ENCODE results near the gene ST8SIA5.

DNA sequence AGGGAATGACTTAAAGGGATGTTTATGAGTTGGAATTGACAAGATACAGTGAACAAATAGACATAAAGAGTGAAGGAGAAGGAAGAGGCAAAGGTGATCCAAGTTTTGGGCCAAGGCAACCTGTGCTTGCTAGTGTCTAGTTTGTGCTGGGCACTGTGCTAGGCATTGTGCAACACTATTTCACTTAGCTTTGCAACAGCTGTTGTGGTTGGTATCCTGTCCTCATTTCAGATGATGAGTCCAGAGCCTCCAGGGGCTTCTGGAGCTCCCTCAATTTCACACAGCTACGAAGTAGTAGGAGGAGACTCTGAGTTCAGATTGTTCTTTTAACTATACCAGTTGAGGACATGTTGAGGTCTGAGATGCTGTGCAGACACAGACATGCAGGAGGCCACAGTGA is 81.7 kb downstream of the ST8SIA5 start:
- TF ChIP-seq RAD21 (IDR thresholded peaks at IDR 0.05; ENCODE audit: low read length) (no peak), POLR2A (IDR thresholded peaks at IDR 0.05; ENCODE audit: low read depth, low read length) (no peak), RFX5 (IDR thresholded peaks at IDR 0.05; ENCODE audit: low read depth, low read length) (no peak), CEBPB (IDR thresholded peaks at IDR 0.05; ENCODE audit: low read depth, low read length) (peak; percentile 35; the same call in 1 of the 2 replicates), RCOR1 (IDR thresholded peaks at IDR 0.05; ENCODE audit: insufficient replicate concordance, low read length) (no peak), SMC3 (IDR thresholded peaks at IDR 0.05; ENCODE audit: low read depth, low read length) (no peak), NFE2L2 (IDR thresholded peaks at IDR 0.05; ENCODE audit: low read depth, low read length) (no peak), BHLHE40 (IDR thresholded peaks at IDR 0.05; ENCODE audit: low read depth, low read length) (no peak), MAFK (IDR thresholded peaks at IDR 0.05; ENCODE audit: low read depth, low read length) (no peak), MXI1 (IDR thresholded peaks at IDR 0.05; ENCODE audit: borderline replicate concordance, low read depth, low read length) (no peak), CHD1 (IDR thresholded peaks at IDR 0.05; ENCODE audit: low read depth, low read length) (no peak), MAZ (IDR thresholded peaks at IDR 0.05; ENCODE audit: borderline replicate concordance, low read depth, low read length) (no peak)
- TF ChIP-seq, protein P1, sequence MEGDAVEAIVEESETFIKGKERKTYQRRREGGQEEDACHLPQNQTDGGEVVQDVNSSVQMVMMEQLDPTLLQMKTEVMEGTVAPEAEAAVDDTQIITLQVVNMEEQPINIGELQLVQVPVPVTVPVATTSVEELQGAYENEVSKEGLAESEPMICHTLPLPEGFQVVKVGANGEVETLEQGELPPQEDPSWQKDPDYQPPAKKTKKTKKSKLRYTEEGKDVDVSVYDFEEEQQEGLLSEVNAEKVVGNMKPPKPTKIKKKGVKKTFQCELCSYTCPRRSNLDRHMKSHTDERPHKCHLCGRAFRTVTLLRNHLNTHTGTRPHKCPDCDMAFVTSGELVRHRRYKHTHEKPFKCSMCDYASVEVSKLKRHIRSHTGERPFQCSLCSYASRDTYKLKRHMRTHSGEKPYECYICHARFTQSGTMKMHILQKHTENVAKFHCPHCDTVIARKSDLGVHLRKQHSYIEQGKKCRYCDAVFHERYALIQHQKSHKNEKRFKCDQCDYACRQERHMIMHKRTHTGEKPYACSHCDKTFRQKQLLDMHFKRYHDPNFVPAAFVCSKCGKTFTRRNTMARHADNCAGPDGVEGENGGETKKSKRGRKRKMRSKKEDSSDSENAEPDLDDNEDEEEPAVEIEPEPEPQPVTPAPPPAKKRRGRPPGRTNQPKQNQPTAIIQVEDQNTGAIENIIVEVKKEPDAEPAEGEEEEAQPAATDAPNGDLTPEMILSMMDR (conservative IDR thresholded peaks at IDR 0.05; ENCODE audit: low read depth, low read length): no peak
